Kidney epithelial cell (primary cell): ENCODE measurements around the gene AMOTL2. TPM values are rescaled to one million over a fixed set of nuclear protein-coding genes. Genes with fewer than 3 reads are reported as not detected.

Experiments used
- DNase-seq: peaks from one replicate; pipeline ENCODE4 v3.0.0-alpha.2; 2010; ENCODE audit warnings: low read depth
- H3K27me3 ChIP-seq: 2 replicates; pipeline ENCODE4 v1.6.0; 2011; ENCODE audit warnings: low read length; ENCODE audit not compliant: control insufficient read depth, insufficient read depth
- H3K36me3 ChIP-seq: 2 replicates; pipeline ENCODE4 v1.5.1; 2011; ENCODE audit warnings: low read length; ENCODE audit not compliant: control insufficient read depth, insufficient read depth
- H3K4me3 ChIP-seq: 2 replicates; pipeline ENCODE4 v1.5.1; 2011; ENCODE audit warnings: low read depth, mild to moderate bottlenecking, control low read depth, low read length
- CTCF ChIP-seq: IDR thresholded peaks from 2 replicates; pipeline ENCODE4 v1.5.1; 2011; ENCODE audit warnings: mild to moderate bottlenecking, moderate library complexity, low read length, control low read depth, inconsistent platforms; ENCODE audit not compliant: insufficient read depth, poor library complexity, severe bottlenecking
- total RNA-seq: library from RNA; depleted of rRNA; stranded (reverse); fragments of >200 nt; gene quantifications from 2 replicates; pipeline ENCODE4 v1.2.3, GENCODE V29; 2015

The AMOTL2 gene
- total RNA-seq, 1 donor from 2014 or later = 191 TPM

GRCh38 chr3:134394380-134394779 lies 20.1 kb upstream of the AMOTL2 start:
- Histone ChIP-seq H3K36me3 (no peaks in the 10 kb centered on the region), H3K27me3 (peaks cover 2% of the 10 kb centered on the region), H3K4me3 (no peak overlapping the region)
- TF ChIP-seq CTCF = no peak
- no peak for DNase-seq

- no peak for TF ChIP-seq CTCF
- no peak overlapping the region for H3K4me3 ChIP-seq
- no peak for DNase-seq
- H3K27me3 ChIP-seq = peaks cover 2% of the 10 kb centered on the region
- no peaks in the 10 kb centered on the region for H3K36me3 ChIP-seq
These were observed 18.8 kb upstream of the AMOTL2 start for GRCh38 chr3:134393074-134393473.

- no peak overlapping the region for H3K4me3 ChIP-seq
- H3K27me3 ChIP-seq = peaks cover 2% of the 10 kb centered on the region
- H3K36me3 ChIP-seq = no peaks in the 10 kb centered on the region
- no peak for DNase-seq
- no peak for TF ChIP-seq CTCF
These were observed 18.2 kb upstream of the AMOTL2 start for GRCh38 chr3:134392336-134392983.

GRCh38 chr3:134389865-134390264 lies 15.6 kb upstream of the AMOTL2 start:
- DNase-seq = no peak
- Histone ChIP-seq H3K4me3 (no peak overlapping the region), H3K36me3 (no peaks in the 10 kb centered on the region), H3K27me3 (no peaks in the 10 kb centered on the region)
- TF ChIP-seq CTCF = no peak

- TF ChIP-seq CTCF = no peak
- no peak for DNase-seq
- Histone ChIP-seq H3K4me3 (no peak overlapping the region), H3K36me3 (no peaks in the 10 kb centered on the region), H3K27me3 (no peaks in the 10 kb centered on the region)
These were observed 14.7 kb upstream of the AMOTL2 start for GRCh38 chr3:134388788-134389485.
